Osteocyte (in vitro differentiated cells): ENCODE results near the gene HDDC2. TPM values are rescaled to one million over a fixed set of nuclear protein-coding genes. Genes with fewer than 3 reads are reported as not detected.

Source experiments
- DNase-seq: peaks from one replicate; pipeline ENCODE4 v3.0.0; 2021; ENCODE audit warnings: mixed read lengths; ENCODE audit not compliant: unreplicated experiment; ENCODE audit errors: extremely low spot score
- H3K27ac Mint-ChIP-seq: one replicate; pipeline ENCODE4 v1.8.0; 2021; ENCODE audit warnings: mild to moderate bottlenecking, mixed read lengths; ENCODE audit not compliant: unreplicated experiment
- H3K27me3 Mint-ChIP-seq: one replicate; pipeline ENCODE4 v1.8.0; 2021; ENCODE audit warnings: mixed read lengths; ENCODE audit not compliant: unreplicated experiment
- H3K36me3 Mint-ChIP-seq: one replicate; pipeline ENCODE4 v1.8.0; 2021; ENCODE audit warnings: mixed read lengths; ENCODE audit not compliant: unreplicated experiment
- H3K4me1 Mint-ChIP-seq: one replicate; pipeline ENCODE4 v1.8.0; 2021; ENCODE audit warnings: mixed read lengths; ENCODE audit not compliant: unreplicated experiment
- H3K4me3 Mint-ChIP-seq: one replicate; pipeline ENCODE4 v1.8.0; 2021; ENCODE audit warnings: mild to moderate bottlenecking, moderate library complexity, mixed read lengths; ENCODE audit not compliant: unreplicated experiment
- H3K9me3 Mint-ChIP-seq: one replicate; pipeline ENCODE4 v1.8.0; 2021; ENCODE audit warnings: mixed read lengths; ENCODE audit not compliant: unreplicated experiment
- total RNA-seq: library from RNA; stranded (reverse); gene quantifications from 2 replicates; pipeline ENCODE4 v1.2.1, GENCODE V29; 2021
- TF ChIP-seq, protein P1 (sequence below): fragments of 200-600 bp; sonication (generic); IDR thresholded peaks from 2 replicates; pipeline ENCODE4 v1.5.0; 2021; ENCODE audit warnings: antibody characterized with exemption, mild to moderate bottlenecking, moderate library complexity

The HDDC2 gene
- total RNA-seq, 1 donor from 2014 or later: 56.6 TPM

DNA sequence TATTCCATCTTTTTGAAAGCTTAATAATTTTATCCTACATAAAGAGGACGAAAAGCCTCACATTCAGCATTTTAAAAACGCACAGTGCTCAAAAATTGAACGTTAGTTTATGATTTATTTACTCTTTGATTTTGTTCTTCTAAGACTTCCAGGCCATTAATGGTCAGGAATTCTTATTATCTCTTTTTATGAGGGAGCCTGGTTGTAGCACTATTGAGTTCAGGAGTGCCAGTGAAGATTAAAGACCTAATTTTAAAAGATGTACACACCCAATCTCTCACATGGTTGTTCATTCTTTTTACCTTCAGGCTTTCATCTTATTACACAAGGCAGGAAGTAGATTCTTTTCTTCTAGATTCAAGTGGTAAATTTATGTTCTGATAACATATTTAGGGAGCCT is 68.6 kb downstream of the HDDC2 start:
- DNase-seq: no peak
- Mint-ChIP-seq H3K27ac (no peak overlapping the region), H3K4me1 (peaks cover 12% of the 10 kb centered on the region), H3K36me3 (no peaks in the 10 kb centered on the region), H3K27me3 (no peaks in the 10 kb centered on the region), H3K4me3 (no peak overlapping the region), H3K9me3 (no peaks in the 10 kb centered on the region)
- TF ChIP-seq, protein P1, sequence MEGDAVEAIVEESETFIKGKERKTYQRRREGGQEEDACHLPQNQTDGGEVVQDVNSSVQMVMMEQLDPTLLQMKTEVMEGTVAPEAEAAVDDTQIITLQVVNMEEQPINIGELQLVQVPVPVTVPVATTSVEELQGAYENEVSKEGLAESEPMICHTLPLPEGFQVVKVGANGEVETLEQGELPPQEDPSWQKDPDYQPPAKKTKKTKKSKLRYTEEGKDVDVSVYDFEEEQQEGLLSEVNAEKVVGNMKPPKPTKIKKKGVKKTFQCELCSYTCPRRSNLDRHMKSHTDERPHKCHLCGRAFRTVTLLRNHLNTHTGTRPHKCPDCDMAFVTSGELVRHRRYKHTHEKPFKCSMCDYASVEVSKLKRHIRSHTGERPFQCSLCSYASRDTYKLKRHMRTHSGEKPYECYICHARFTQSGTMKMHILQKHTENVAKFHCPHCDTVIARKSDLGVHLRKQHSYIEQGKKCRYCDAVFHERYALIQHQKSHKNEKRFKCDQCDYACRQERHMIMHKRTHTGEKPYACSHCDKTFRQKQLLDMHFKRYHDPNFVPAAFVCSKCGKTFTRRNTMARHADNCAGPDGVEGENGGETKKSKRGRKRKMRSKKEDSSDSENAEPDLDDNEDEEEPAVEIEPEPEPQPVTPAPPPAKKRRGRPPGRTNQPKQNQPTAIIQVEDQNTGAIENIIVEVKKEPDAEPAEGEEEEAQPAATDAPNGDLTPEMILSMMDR: no peak

DNA sequence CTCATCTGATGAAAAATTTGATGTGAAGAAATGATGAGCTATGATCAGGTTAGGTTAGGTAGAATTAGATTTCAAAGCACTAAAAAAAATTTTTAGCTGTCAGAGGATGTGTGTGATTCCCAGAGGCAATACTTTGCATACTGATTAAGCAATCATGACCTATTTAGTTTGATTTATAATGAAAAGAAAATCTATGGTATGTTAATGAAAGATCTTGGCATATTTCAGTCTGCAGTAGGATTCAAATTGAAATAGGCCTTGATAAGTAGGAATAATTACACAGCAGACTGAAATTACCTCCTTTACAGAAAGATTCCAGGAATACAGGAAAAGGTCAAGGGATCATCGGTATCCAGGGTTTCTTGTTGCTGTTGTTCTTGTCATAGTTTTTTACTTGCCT is 69.3 kb downstream of the HDDC2 start:
- TF ChIP-seq, protein P1: no peak
- no peak for DNase-seq
- no peaks in the 10 kb centered on the region for H3K36me3 Mint-ChIP-seq
- peaks cover 12% of the 10 kb centered on the region for H3K4me1 Mint-ChIP-seq
- H3K27ac Mint-ChIP-seq: no peak overlapping the region
- H3K4me3 Mint-ChIP-seq: no peak overlapping the region
- no peaks in the 10 kb centered on the region for H3K9me3 Mint-ChIP-seq
- no peaks in the 10 kb centered on the region for H3K27me3 Mint-ChIP-seq

DNA sequence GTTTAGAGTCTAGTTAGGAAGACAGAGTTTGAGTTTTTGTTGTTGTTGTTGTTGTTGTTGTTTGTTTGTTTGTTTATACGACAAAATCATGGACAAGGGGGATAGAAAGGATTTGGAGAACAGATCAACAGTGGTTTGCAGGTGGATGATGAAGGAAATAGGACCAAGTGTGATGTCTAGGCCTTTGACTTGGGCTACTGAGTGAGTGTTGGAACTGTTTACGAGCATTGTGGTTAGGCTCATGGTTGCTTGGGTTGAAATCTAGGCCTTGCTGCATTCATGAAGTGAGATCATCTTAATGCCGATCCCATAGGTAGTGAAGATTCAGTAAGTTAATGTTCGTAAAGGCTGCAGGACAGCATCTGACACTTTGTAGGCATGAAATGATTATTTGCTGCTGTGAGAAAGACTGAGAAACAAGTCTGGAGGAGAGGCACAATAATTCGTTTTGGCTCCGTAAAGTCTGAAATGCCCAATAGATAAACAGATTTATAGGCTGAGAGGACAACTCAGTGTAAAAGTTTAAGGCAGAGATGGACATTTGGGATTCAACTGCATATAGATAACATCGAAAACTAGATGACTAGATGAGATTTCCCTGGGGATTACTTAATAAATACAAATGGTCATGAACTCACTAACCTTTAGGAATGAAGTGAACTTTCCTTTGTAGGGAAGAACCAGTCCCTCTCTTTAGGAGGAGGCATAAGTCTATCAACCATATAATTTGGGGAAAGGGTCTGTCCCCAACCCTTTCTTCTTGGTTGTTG is 70.0 kb downstream of the HDDC2 start:
- DNase-seq: no peak
- H3K36me3 Mint-ChIP-seq: no peaks in the 10 kb centered on the region
- TF ChIP-seq, protein P1: no peak
- H3K27ac Mint-ChIP-seq: no peak overlapping the region
- H3K9me3 Mint-ChIP-seq: no peaks in the 10 kb centered on the region
- no peaks in the 10 kb centered on the region for H3K27me3 Mint-ChIP-seq
- no peak overlapping the region for H3K4me3 Mint-ChIP-seq
- H3K4me1 Mint-ChIP-seq: peaks cover 12% of the 10 kb centered on the region

DNA sequence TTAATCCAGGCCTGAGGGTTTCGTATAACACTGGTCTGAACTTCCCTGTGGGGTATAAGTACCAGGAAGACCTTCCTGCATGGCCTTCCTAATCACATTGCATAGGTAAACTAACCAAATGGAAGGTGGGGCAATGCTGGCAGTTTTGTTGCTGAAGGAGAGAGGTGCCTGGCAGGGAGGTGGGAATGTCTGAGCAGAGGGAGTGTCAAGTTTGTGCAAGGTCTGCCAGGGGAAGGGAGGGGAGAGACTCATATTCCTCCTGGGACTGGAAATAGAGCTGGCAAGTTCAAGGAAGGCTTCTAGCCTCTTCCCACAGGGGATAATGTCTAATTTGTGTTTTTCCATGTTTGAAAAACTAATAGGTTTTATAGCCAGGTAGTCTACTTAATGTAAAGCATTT is 70.6 kb downstream of the HDDC2 start:
- no peaks in the 10 kb centered on the region for H3K9me3 Mint-ChIP-seq
- no peaks in the 10 kb centered on the region for H3K27me3 Mint-ChIP-seq
- no peaks in the 10 kb centered on the region for H3K36me3 Mint-ChIP-seq
- TF ChIP-seq, protein P1: no peak
- peaks cover 10% of the 10 kb centered on the region for H3K4me1 Mint-ChIP-seq
- no peak for DNase-seq
- H3K4me3 Mint-ChIP-seq: no peak overlapping the region
- no peak overlapping the region for H3K27ac Mint-ChIP-seq

DNA sequence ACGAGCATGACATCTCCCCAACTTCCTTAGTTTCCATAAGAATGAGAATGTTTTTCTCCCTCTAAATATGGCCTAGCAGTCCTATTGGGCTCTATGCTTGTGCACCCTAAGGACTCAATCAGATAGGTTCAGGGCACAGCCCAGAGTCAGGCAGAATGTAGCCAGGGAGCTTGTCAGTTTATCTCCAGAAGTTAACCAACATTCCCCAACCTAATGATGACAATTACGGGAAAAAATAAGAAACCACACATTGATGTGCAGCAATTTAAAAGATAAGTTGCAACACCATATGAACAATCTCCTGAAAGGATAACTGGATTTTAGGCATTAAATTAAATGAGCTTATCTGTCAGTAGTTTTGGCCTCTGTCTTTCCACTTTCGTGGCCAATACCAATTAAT is 71.1 kb downstream of the HDDC2 start:
- Mint-ChIP-seq H3K9me3 (no peaks in the 10 kb centered on the region), H3K4me3 (no peak overlapping the region), H3K36me3 (no peaks in the 10 kb centered on the region), H3K27ac (no peak overlapping the region), H3K27me3 (no peaks in the 10 kb centered on the region), H3K4me1 (peaks cover 10% of the 10 kb centered on the region)
- no peak for DNase-seq
- TF ChIP-seq, protein P1: no peak
